Neural progenitor cell (in vitro differentiated cells): ENCODE results near the gene OPN1SW.

Experiments
- EZH2 ChIP-seq: fragments of 200-600 bp; sonication (generic); IDR thresholded peaks from 2 replicates; pipeline ENCODE4 v1.6.1; 2017; ENCODE audit warnings: antibody characterized with exemption, mild to moderate bottlenecking, moderate library complexity
- EZH2phosphoT487 ChIP-seq: fragments of 200-600 bp; sonication (generic); IDR thresholded peaks from 2 replicates; pipeline ENCODE4 v1.6.1; 2017; ENCODE audit warnings: antibody characterized with exemption
- TF ChIP-seq, protein P1 (sequence below): fragments of 200-600 bp; sonication (generic); IDR thresholded peaks from 2 replicates; pipeline ENCODE4 v1.5.1; 2017; ENCODE audit warnings: antibody characterized with exemption, mild to moderate bottlenecking

GRCh38 chr7:128763541-128763940 lies 12.1 kb downstream of the OPN1SW start:
- TF ChIP-seq, protein P1, sequence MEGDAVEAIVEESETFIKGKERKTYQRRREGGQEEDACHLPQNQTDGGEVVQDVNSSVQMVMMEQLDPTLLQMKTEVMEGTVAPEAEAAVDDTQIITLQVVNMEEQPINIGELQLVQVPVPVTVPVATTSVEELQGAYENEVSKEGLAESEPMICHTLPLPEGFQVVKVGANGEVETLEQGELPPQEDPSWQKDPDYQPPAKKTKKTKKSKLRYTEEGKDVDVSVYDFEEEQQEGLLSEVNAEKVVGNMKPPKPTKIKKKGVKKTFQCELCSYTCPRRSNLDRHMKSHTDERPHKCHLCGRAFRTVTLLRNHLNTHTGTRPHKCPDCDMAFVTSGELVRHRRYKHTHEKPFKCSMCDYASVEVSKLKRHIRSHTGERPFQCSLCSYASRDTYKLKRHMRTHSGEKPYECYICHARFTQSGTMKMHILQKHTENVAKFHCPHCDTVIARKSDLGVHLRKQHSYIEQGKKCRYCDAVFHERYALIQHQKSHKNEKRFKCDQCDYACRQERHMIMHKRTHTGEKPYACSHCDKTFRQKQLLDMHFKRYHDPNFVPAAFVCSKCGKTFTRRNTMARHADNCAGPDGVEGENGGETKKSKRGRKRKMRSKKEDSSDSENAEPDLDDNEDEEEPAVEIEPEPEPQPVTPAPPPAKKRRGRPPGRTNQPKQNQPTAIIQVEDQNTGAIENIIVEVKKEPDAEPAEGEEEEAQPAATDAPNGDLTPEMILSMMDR: no peak
- TF ChIP-seq EZH2 (no peak), EZH2phosphoT487 (no peak)
